ENCODE measurements around the gene XYLT1. TPM values are rescaled to one million over a fixed set of nuclear protein-coding genes. Genes with fewer than 3 reads are reported as not detected.

The XYLT1 gene
- total and polyA plus RNA-seq, 2 donors: 2.2 to 3.5 TPM

- H3K4me1 ChIP-seq (ENCODE audit: control insufficient read depth in 2 of 2, insufficient read depth in 2 of 2, low read length in 2 of 2): no peaks in the 10 kb centered on the region
- no peak for DNase-seq (ENCODE audit: low read depth in 6 of 9, low spot score in 9 of 9)
- WGBS: 96% methylated on average over 4 of the region's 4 CpGs
- H3K9me3 ChIP-seq (ENCODE audit: control insufficient read depth in 2 of 2, insufficient read depth in 1 of 2, low read length in 1 of 2): no peaks in the 10 kb centered on the region
- no peak overlapping the region for H3K4me3 ChIP-seq (ENCODE audit: low read length in 2 of 2)
- no peaks in the 10 kb centered on the region for H3K36me3 ChIP-seq (ENCODE audit: control insufficient read depth in 2 of 2, insufficient read depth in 2 of 2, low read length in 1 of 2)
- no peak overlapping the region for H3K27ac ChIP-seq (ENCODE audit: low read depth in 1 of 2, low read length in 1 of 2)
- no peaks in the 10 kb centered on the region for H3K27me3 ChIP-seq (ENCODE audit: control insufficient read depth in 2 of 2, insufficient read depth in 1 of 2, low read length in 1 of 2)
These were observed 140.7 kb downstream of the XYLT1 start for GRCh38 chr16:17330044-17330443.

- WGBS: 98% methylated on average over 5 of the region's 5 CpGs
- no peaks in the 10 kb centered on the region for H3K36me3 ChIP-seq (ENCODE audit: control insufficient read depth in 2 of 2, insufficient read depth in 2 of 2, low read length in 1 of 2)
- H3K4me1 ChIP-seq (ENCODE audit: control insufficient read depth in 2 of 2, insufficient read depth in 2 of 2, low read length in 2 of 2): no peaks in the 10 kb centered on the region
- no peak overlapping the region for H3K27ac ChIP-seq (ENCODE audit: low read depth in 1 of 2, low read length in 1 of 2)
- DNase-seq (ENCODE audit: low read depth in 6 of 9, low spot score in 9 of 9): no peak
- H3K4me3 ChIP-seq (ENCODE audit: low read length in 2 of 2): no peak overlapping the region
- no peaks in the 10 kb centered on the region for H3K27me3 ChIP-seq (ENCODE audit: control insufficient read depth in 2 of 2, insufficient read depth in 1 of 2, low read length in 1 of 2)
- no peaks in the 10 kb centered on the region for H3K9me3 ChIP-seq (ENCODE audit: control insufficient read depth in 2 of 2, insufficient read depth in 1 of 2, low read length in 1 of 2)
These were observed 141.4 kb downstream of the XYLT1 start for GRCh38 chr16:17329391-17329790.

GRCh38 chr16:17328932-17329331 is 141.8 kb downstream of the XYLT1 start:
- Histone ChIP-seq H3K9me3 (ENCODE audit: control insufficient read depth in 2 of 2, insufficient read depth in 1 of 2, low read length in 1 of 2) (no peaks in the 10 kb centered on the region), H3K36me3 (ENCODE audit: control insufficient read depth in 2 of 2, insufficient read depth in 2 of 2, low read length in 1 of 2) (no peaks in the 10 kb centered on the region), H3K27ac (ENCODE audit: low read depth in 1 of 2, low read length in 1 of 2) (no peak overlapping the region), H3K27me3 (ENCODE audit: control insufficient read depth in 2 of 2, insufficient read depth in 1 of 2, low read length in 1 of 2) (no peaks in the 10 kb centered on the region), H3K4me1 (ENCODE audit: control insufficient read depth in 2 of 2, insufficient read depth in 2 of 2, low read length in 2 of 2) (no peaks in the 10 kb centered on the region), H3K4me3 (ENCODE audit: low read length in 2 of 2) (no peak overlapping the region)
- WGBS: 96% methylated on average over 9 of the region's 9 CpGs
- DNase-seq (ENCODE audit: low read depth in 6 of 9, low spot score in 9 of 9): no peak

GRCh38 chr16:17327664-17328335 is 143.0 kb downstream of the XYLT1 start:
- H3K27ac ChIP-seq (ENCODE audit: low read depth in 1 of 2, low read length in 1 of 2): no peak overlapping the region
- H3K4me1 ChIP-seq (ENCODE audit: control insufficient read depth in 2 of 2, insufficient read depth in 2 of 2, low read length in 2 of 2): no peaks in the 10 kb centered on the region

GRCh38 chr16:17325476-17326143 is 145.2 kb downstream of the XYLT1 start:
- no peaks in the 10 kb centered on the region for H3K27me3 ChIP-seq (ENCODE audit: control insufficient read depth in 2 of 2, insufficient read depth in 1 of 2, low read length in 1 of 2)
- H3K9me3 ChIP-seq (ENCODE audit: control insufficient read depth in 2 of 2, insufficient read depth in 1 of 2, low read length in 1 of 2): no peaks in the 10 kb centered on the region
- 94% methylated on average over 8 of the region's 8 CpGs for WGBS
- H3K4me1 ChIP-seq (ENCODE audit: control insufficient read depth in 2 of 2, insufficient read depth in 2 of 2, low read length in 2 of 2): no peaks in the 10 kb centered on the region
- no peak overlapping the region for H3K4me3 ChIP-seq (ENCODE audit: low read length in 2 of 2)
- H3K36me3 ChIP-seq (ENCODE audit: control insufficient read depth in 2 of 2, insufficient read depth in 2 of 2, low read length in 1 of 2): no peaks in the 10 kb centered on the region
- H3K27ac ChIP-seq (ENCODE audit: low read depth in 1 of 2, low read length in 1 of 2): no peak overlapping the region
- no peak for DNase-seq (ENCODE audit: low read depth in 6 of 9, low spot score in 9 of 9)

More at GRCh38 chr16:17327664-17328335, 143.0 kb downstream of the XYLT1 start:
- H3K9me3 ChIP-seq (ENCODE audit: control insufficient read depth in 2 of 2, insufficient read depth in 1 of 2, low read length in 1 of 2): no peaks in the 10 kb centered on the region
- H3K4me3 ChIP-seq (ENCODE audit: low read length in 2 of 2): no peak overlapping the region
- DNase-seq (ENCODE audit: low read depth in 6 of 9, low spot score in 9 of 9): no peak
- 83% methylated on average over 10 of the region's 10 CpGs for WGBS
- H3K36me3 ChIP-seq (ENCODE audit: control insufficient read depth in 2 of 2, insufficient read depth in 2 of 2, low read length in 1 of 2): no peaks in the 10 kb centered on the region
- no peaks in the 10 kb centered on the region for H3K27me3 ChIP-seq (ENCODE audit: control insufficient read depth in 2 of 2, insufficient read depth in 1 of 2, low read length in 1 of 2)

- no peaks in the 10 kb centered on the region for H3K4me1 ChIP-seq (ENCODE audit: control insufficient read depth in 2 of 2, insufficient read depth in 2 of 2, low read length in 2 of 2)
- no peak overlapping the region for H3K27ac ChIP-seq (ENCODE audit: low read depth in 1 of 2, low read length in 1 of 2)
- DNase-seq (ENCODE audit: low read depth in 6 of 9, low spot score in 9 of 9): no peak
- H3K36me3 ChIP-seq (ENCODE audit: control insufficient read depth in 2 of 2, insufficient read depth in 2 of 2, low read length in 1 of 2): no peaks in the 10 kb centered on the region
- WGBS: 88% methylated on average over 10 of the region's 10 CpGs
- no peaks in the 10 kb centered on the region for H3K27me3 ChIP-seq (ENCODE audit: control insufficient read depth in 2 of 2, insufficient read depth in 1 of 2, low read length in 1 of 2)
- H3K9me3 ChIP-seq (ENCODE audit: control insufficient read depth in 2 of 2, insufficient read depth in 1 of 2, low read length in 1 of 2): no peaks in the 10 kb centered on the region
- H3K4me3 ChIP-seq (ENCODE audit: low read length in 2 of 2): no peak overlapping the region
These were observed 146.3 kb downstream of the XYLT1 start for GRCh38 chr16:17324451-17324850.

GRCh38 chr16:17323171-17323570 is 147.6 kb downstream of the XYLT1 start:
- no peaks in the 10 kb centered on the region for H3K9me3 ChIP-seq (ENCODE audit: control insufficient read depth in 2 of 2, insufficient read depth in 1 of 2, low read length in 1 of 2)
- no peaks in the 10 kb centered on the region for H3K27me3 ChIP-seq (ENCODE audit: control insufficient read depth in 2 of 2, insufficient read depth in 1 of 2, low read length in 1 of 2)
- H3K36me3 ChIP-seq (ENCODE audit: control insufficient read depth in 2 of 2, insufficient read depth in 2 of 2, low read length in 1 of 2): no peaks in the 10 kb centered on the region
- no peak overlapping the region for H3K4me3 ChIP-seq (ENCODE audit: low read length in 2 of 2)
- DNase-seq (ENCODE audit: low read depth in 6 of 9, low spot score in 9 of 9): no peak
- no peak overlapping the region for H3K27ac ChIP-seq (ENCODE audit: low read depth in 1 of 2, low read length in 1 of 2)
- H3K4me1 ChIP-seq (ENCODE audit: control insufficient read depth in 2 of 2, insufficient read depth in 2 of 2, low read length in 2 of 2): no peaks in the 10 kb centered on the region
- 92% methylated on average over 10 of the region's 10 CpGs for WGBS

GRCh38 chr16:17321824-17322223 is 148.9 kb downstream of the XYLT1 start:
- Histone ChIP-seq H3K4me1 (ENCODE audit: control insufficient read depth in 2 of 2, insufficient read depth in 2 of 2, low read length in 2 of 2) (no peaks in the 10 kb centered on the region), H3K9me3 (ENCODE audit: control insufficient read depth in 2 of 2, insufficient read depth in 1 of 2, low read length in 1 of 2) (no peaks in the 10 kb centered on the region), H3K4me3 (ENCODE audit: low read length in 2 of 2) (no peak overlapping the region), H3K27ac (ENCODE audit: low read depth in 1 of 2, low read length in 1 of 2) (no peak overlapping the region), H3K27me3 (ENCODE audit: control insufficient read depth in 2 of 2, insufficient read depth in 1 of 2, low read length in 1 of 2) (no peaks in the 10 kb centered on the region), H3K36me3 (ENCODE audit: control insufficient read depth in 2 of 2, insufficient read depth in 2 of 2, low read length in 1 of 2) (no peaks in the 10 kb centered on the region)
- DNase-seq (ENCODE audit: low read depth in 6 of 9, low spot score in 9 of 9): no peak
- WGBS: 86% methylated on average over 6 of the region's 6 CpGs

- no peaks in the 10 kb centered on the region for H3K36me3 ChIP-seq (ENCODE audit: control insufficient read depth in 2 of 2, insufficient read depth in 2 of 2, low read length in 1 of 2)
- no peaks in the 10 kb centered on the region for H3K9me3 ChIP-seq (ENCODE audit: control insufficient read depth in 2 of 2, insufficient read depth in 1 of 2, low read length in 1 of 2)
- no peak for DNase-seq (ENCODE audit: low read depth in 6 of 9, low spot score in 9 of 9)
- H3K27ac ChIP-seq (ENCODE audit: low read depth in 1 of 2, low read length in 1 of 2): no peak overlapping the region
- WGBS: 76% methylated on average over 3 of the region's 3 CpGs
- H3K4me3 ChIP-seq (ENCODE audit: low read length in 2 of 2): no peak overlapping the region
- no peaks in the 10 kb centered on the region for H3K27me3 ChIP-seq (ENCODE audit: control insufficient read depth in 2 of 2, insufficient read depth in 1 of 2, low read length in 1 of 2)
- H3K4me1 ChIP-seq (ENCODE audit: control insufficient read depth in 2 of 2, insufficient read depth in 2 of 2, low read length in 2 of 2): no peaks in the 10 kb centered on the region
These were observed 150.8 kb downstream of the XYLT1 start for GRCh38 chr16:17320009-17320408.

Data from thymus (tissue), 11 donors.